HTR-8/SVneo (cell line): Measurements from ENCODE around the gene TMEM123.
A peak's percentile ranks its signal among the peaks of the same experiment; 100 is the strongest.

Experiments
- DNase-seq: peaks from one replicate; pipeline ENCODE4 v3.0.0; 2011; ENCODE audit warnings: low spot score, mixed read lengths; ENCODE audit not compliant: insufficient read length
- FAIRE-seq: peaks from 2 replicates; lab custom pipeline; 2011; peaks lifted over from hg19 to GRCh38; lab: Jason Lieb, UNC

Gene TMEM123

DNA sequence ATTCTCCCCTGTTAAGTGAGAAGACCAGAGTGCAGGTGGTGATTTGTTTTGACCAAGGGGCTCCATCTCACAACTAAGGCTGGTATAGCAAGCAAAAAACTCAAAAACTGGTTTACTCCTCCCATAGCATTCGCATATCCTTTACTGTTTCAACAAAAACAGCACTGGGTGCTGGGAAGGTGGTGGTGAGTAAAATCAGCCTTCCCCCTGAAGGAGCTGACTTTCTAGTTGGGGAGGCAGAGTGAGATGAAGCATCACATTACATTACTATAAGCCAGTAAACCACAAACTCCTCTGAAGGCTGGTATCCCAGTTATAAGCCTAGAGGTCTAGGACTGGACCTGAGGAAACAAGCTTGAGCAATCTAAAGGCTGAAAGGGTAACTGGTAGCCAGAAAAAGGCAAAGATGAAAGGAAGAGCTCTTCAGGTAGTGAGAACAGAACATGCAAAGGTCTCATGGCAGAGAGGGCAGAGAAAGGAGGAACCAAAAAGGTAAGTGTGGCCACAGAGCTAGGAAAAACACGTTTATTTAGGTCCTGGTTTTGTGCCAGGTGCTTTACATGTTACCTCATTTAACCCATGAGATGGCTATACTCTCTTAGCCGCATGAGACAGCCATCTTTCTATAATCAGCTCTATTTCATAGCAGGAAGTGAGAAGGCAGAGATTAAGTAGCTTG, 22.3 kb downstream of the TMEM123 start:
- FAIRE-seq: peak; percentile 74
- DNase-seq: peak; percentile 32

DNA sequence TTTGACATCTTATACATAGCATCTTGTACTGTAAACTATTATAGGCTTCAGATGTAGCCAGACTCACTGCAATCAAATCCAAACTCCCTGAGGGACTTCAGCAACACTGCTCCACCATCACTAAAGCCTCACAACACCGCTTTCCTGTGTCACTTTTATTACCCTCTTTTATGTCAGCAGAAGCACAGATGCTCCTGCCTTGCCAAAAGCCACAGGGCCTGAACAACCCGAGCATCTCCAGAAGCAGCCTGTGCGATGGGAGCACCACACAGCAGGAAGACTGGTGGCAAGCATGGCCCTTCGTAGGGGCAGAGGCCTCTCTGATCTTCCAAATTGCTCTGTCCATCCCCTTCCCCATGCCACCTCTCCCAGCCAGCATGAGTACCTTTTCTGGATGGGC, 22.9 kb downstream of the TMEM123 start:
- no peak for FAIRE-seq
- DNase-seq: no peak

GRCh38 chr11:102429226-102429625, 23.3 kb downstream of the TMEM123 start:
- FAIRE-seq (no peak), DNase-seq (no peak)

- peak; percentile 74 for FAIRE-seq
- DNase-seq: no peak
Observed at GRCh38 chr11:102428696-102429095, 23.9 kb downstream of the TMEM123 start.

DNA sequence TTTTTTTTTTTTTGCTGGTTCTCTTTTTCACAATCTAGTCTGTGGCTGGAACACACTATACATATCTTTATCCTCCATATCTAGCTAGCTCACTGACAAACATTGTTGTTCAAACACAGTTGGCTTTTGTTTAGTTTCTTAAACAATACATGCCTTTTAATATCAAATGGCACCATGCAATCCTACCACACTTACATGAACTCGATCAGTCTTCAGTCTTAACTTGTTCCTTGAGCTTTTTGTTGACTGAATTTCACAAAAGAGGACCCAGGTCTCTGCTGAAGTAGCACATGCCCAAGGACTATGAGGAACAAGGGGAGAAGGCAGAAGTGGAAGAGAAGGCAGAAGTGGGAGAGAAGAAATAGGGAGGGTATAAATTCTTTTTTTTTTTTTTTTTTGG, 25.5 kb downstream of the TMEM123 start:
- DNase-seq: no peak
- no peak for FAIRE-seq

- FAIRE-seq: no peak
- DNase-seq: no peak
Observed at GRCh38 chr11:102426570-102426969, 26.0 kb downstream of the TMEM123 start.

- FAIRE-seq: peak; percentile 58
- no peak for DNase-seq
Observed at GRCh38 chr11:102426000-102426399, 26.6 kb downstream of the TMEM123 start.

- FAIRE-seq (no peak), DNase-seq (no peak)
Observed at GRCh38 chr11:102423936-102424335, 28.6 kb downstream of the TMEM123 start.

- DNase-seq: no peak
- peak; percentile 70 for FAIRE-seq
Observed at GRCh38 chr11:102422817-102423712, 29.5 kb downstream of the TMEM123 start.

GRCh38 chr11:102421261-102421660, 31.3 kb downstream of the TMEM123 start:
- FAIRE-seq (no peak), DNase-seq (no peak)

- FAIRE-seq (peak; percentile 40), DNase-seq (no peak)
Observed at GRCh38 chr11:102420547-102420946, 32.0 kb downstream of the TMEM123 start.

GRCh38 chr11:102419181-102419580, 33.4 kb downstream of the TMEM123 start:
- FAIRE-seq (peak; percentile 64), DNase-seq (no peak)

GRCh38 chr11:102416976-102417375, 35.6 kb downstream of the TMEM123 start:
- FAIRE-seq (no peak), DNase-seq (no peak)

DNA sequence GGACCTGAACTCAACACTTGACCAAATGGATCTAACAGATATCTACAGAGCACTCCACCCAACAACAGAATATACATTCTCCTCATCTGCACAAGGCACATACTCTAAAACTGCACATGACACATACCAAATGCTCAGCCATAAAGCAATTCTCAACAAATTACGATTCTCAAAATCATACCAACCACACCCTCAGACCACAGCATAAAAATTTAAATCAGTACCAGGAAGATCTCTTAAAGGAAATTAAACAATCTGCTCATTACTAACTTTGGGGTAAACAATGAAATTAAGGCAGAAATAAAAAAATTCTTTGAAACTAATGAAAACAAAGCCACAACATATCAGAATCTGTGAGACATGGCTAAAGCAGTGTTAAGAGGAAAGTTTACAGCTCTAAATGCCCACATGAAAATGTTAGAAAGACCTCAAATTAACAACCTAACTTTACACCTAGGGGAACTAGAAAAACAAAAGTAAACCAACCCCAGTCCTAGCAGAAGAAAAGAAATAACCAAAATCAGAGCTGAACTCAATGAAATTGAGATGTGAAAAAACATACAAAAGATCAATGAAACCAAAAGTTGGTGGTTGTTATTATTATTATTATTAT, 37.2 kb downstream of the TMEM123 start:
- DNase-seq (no peak), FAIRE-seq (no peak)

- FAIRE-seq: peak; percentile 92
- no peak for DNase-seq
Observed at GRCh38 chr11:102414559-102414958, 38.0 kb downstream of the TMEM123 start.

DNA sequence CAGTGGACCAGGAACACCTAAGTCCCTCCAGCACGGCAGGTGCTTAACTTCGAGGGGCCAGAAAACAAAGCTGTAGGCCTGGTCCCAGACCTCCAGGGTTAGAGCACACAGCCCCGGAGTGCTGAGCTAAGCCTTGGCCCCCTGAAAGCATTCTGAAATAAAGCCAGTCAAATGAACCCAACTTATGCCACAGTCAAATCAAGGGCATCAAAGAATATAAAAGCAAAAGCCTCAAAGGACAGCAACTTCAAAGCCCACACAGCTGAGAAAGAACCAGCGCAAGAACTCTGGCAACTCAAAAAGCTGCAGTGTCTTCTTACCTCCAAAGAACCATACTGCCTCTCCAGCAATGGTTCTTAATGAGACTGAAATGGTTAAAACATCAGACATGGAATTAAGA, 39.1 kb downstream of the TMEM123 start:
- FAIRE-seq: no peak
- DNase-seq: no peak

DNA sequence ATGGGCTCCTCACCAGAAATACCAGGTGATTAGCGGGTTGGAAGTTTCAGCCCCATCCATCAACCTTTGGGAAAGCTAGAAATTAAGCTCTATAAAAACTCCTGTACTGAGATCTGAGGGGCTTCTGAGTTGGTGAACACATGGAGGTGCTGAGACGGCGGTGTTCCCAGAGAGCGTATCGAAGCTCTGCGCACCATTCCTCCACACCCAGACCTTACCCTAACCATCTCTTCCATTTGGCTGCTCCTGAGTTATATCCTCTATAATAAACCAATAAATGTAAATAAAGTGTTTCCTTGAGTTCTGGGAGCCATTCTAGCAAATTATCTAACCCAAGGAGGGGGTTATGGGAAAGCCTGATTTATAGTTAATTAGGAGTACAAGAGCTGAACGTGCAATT, 41.4 kb downstream of the TMEM123 start:
- DNase-seq (no peak), FAIRE-seq (no peak)

GRCh38 chr11:102410382-102410784, 42.2 kb downstream of the TMEM123 start:
- DNase-seq (no peak), FAIRE-seq (peak; percentile 80)

DNA sequence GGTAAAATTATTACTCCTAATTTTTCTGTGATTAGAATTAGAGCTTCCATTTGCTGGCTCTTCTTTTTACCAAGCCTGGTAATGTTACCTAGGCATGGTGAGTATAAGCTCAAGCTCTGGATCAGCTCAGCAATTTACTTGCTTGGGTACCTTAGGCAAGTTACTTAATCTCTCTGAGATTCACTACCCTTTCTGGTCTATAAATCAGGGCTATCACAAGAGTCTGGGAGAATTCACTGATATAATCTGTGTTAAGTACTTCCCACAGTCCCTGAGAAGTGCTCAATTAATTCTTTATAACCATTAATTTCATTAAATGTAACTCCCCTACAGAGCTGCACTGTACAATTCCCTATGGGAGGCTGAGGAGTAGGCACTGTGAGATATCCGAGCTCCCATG, 44.2 kb downstream of the TMEM123 start:
- FAIRE-seq (peak; percentile 4), DNase-seq (no peak)

DNA sequence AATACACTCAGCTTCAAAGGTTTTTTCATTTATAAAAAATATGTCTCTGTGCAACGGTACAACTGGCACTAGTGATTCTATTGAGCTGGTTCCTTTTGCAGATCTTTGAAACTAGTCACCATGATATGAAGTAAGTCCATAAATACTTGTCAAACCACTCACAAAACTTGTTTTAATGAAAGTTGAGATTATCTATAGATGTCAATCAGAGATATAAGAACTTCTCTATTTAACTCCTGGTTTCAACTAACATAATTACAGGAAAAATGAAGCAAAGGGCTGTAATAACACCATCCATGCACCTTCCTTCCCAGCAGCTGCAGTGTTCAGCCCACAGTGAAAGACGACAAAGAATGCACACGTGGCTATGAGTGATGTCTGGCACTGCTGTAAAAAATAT, 44.7 kb downstream of the TMEM123 start:
- DNase-seq (no peak), FAIRE-seq (no peak)

- DNase-seq (no peak), FAIRE-seq (peak; percentile 28)
Observed at GRCh38 chr11:102406099-102406498, 46.5 kb downstream of the TMEM123 start.
